ENCODE results near the gene GNPDA1.

DNA sequence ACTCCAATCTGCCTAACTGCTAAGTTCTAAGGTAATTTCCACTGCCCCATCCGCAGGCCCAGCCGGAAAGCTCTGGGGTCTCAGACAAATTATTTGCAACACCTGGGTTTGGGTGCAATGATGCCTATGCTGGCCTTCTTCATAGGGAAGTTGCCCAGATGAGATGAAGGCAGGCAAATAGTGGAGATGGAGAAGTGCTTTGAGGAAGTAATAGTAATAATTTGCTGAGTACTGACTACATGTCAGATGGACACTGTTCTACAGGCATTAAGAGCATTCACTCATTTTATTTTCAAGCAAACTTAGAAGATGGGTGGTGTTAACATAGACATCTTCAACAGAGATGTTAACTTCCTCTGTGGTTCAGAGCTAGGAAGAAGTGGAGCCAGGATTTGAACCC, 58.6 kb downstream of the GNPDA1 start:
- TF ChIP-seq POLR2A (IDR thresholded peaks at IDR 0.05; ENCODE audit: low read depth, low read length): no peak
- TF ChIP-seq POLR2AphosphoS5 (IDR thresholded peaks at IDR 0.05; ENCODE audit: low read depth, low read length): no peak
- TF ChIP-seq TAF1 (IDR thresholded peaks at IDR 0.05; ENCODE audit: borderline replicate concordance, low read depth, low read length): no peak
